Small intestine (tissue), 7 donors: Measurements from ENCODE around the gene COL25A1. TPM values are rescaled to one million over a fixed set of nuclear protein-coding genes. Genes with fewer than 3 reads are reported as not detected.

ENCODE experiments used
- DNase-seq, 2 donors: peaks; one replicate each; pipeline versions ENCODE4 v3.0.0 to v3.0.0-alpha.2; 2013
- FAIRE-seq: peaks from 2 replicates; lab custom pipeline; 2012; peaks lifted over from hg19 to GRCh38; lab: Jason Lieb, UNC
- H3K27ac ChIP-seq, 3 donors: one replicate each; pipeline ENCODE4 v1.5.1; 2013; ENCODE audit warnings: low read length in 2 of 3, mild to moderate bottlenecking in 2 of 3, control low read depth in 1 of 3, inconsistent platforms in 1 of 3, low read depth in 1 of 3, moderate library complexity in 1 of 3
- H3K27me3 ChIP-seq, 3 donors: one replicate each; pipeline ENCODE4 v1.6.1; 2013; ENCODE audit warnings: low read length in 3 of 3, inconsistent platforms in 1 of 3; ENCODE audit not compliant: control insufficient read depth in 3 of 3, insufficient read depth in 3 of 3
- H3K36me3 ChIP-seq, 3 donors: one replicate each; pipeline ENCODE4 v1.6.1; 2013; ENCODE audit warnings: low read length in 3 of 3, inconsistent platforms in 1 of 3, low read depth in 1 of 3, mild to moderate bottlenecking in 1 of 3, moderate library complexity in 1 of 3; ENCODE audit not compliant: control insufficient read depth in 3 of 3, insufficient read depth in 2 of 3
- H3K4me1 ChIP-seq, 3 donors: one replicate each; pipeline ENCODE4 v1.6.1; 2013; ENCODE audit warnings: low read length in 2 of 3, inconsistent platforms in 1 of 3, low read depth in 1 of 3, mild to moderate bottlenecking in 1 of 3, moderate library complexity in 1 of 3; ENCODE audit not compliant: control insufficient read depth in 3 of 3, insufficient read depth in 2 of 3
- H3K4me3 ChIP-seq, 3 donors: one replicate each; pipeline ENCODE4 v1.5.1; 2013; ENCODE audit warnings: low read length in 3 of 3, control low read depth in 1 of 3, inconsistent platforms in 1 of 3, low read depth in 1 of 3, mild to moderate bottlenecking in 1 of 3, moderate library complexity in 1 of 3
- H3K9me3 ChIP-seq, 2 donors: one replicate each; pipeline ENCODE4 v1.6.1; 2013; ENCODE audit warnings: low read depth in 1 of 2, low read length in 1 of 2; ENCODE audit not compliant: control insufficient read depth in 2 of 2, insufficient read depth in 1 of 2
- WGBS, 3 donors: extraction: QIAGEN DNeasy Blood & Tissue Kit; methylation state at CpG; one replicate each; pipeline ENCODE4 v1.1.7; 2013; 5-methylcytosine and 5-hydroxymethylcytosine counted together
- polyA plus RNA-seq, 4 donors: library from polyadenylated mRNA; stranded (reverse) in 3 of 4; unstranded in 1 of 4; fragments of 200-250 nt in 3 of 4; fragments of 120-200 nt in 1 of 4; gene quantifications; one replicate each; pipeline versions ENCODE4 v1.2.1 to v1.2.3, GENCODE V29; 2013
- donor health status: healthy with polysubstance abuse.
- donor health status: control.
- donor health status: control.
- donor health status: Bipolar disorder and iron deficiency.
- donor health status: healthy.

COL25A1 gene
- polyA plus RNA-seq, 4 donors = 0.24 to 6.2 (median 2.5) TPM

DNA sequence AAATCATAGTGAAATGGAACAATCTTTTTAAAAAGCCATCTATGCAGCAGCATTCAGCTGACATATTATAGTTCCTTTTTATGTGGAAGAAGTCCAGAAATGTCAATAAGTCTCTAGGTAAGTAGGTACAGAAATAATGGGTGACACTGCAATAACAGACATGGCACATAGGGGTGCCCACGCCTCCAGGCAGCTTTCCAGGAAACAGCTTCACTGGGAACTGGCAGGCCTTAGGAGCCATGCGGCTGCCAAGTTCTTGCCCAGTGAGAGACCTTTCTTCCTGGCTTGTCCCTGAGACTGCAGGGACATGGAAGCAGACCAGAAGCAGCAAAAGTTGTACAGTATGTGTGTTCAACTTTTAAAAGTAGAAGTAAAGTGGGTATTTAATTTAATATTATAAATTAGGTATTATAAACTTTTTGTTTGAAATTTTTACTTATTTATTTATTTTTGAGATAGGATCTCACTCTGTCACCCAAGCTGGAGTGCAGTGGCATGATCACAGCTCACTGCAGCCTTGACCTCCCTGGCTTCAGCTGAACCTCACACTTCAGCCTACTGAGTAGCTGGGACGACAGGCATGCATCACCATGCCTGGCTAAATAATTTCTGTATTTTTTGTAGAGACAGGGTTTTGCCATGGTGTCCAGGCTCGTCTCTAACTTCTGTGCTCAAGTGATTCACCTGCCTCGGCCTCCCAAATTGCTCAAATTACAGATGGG lies 527.5 kb downstream of the COL25A1 start:
- Histone ChIP-seq H3K27me3 (no peaks in the 10 kb centered on the region), H3K4me3 (no peak overlapping the region), H3K9me3 (no peaks in the 10 kb centered on the region), H3K4me1 (no peaks in the 10 kb centered on the region), H3K27ac (no peak overlapping the region), H3K36me3 (no peaks in the 10 kb centered on the region)
- FAIRE-seq (no peak), DNase-seq (peak in 1 of 2 donors; percentile 31)
- WGBS, 3 donors = 53 to 69% (median 57%) methylated on average over 5 of the region's 5 CpGs

DNA sequence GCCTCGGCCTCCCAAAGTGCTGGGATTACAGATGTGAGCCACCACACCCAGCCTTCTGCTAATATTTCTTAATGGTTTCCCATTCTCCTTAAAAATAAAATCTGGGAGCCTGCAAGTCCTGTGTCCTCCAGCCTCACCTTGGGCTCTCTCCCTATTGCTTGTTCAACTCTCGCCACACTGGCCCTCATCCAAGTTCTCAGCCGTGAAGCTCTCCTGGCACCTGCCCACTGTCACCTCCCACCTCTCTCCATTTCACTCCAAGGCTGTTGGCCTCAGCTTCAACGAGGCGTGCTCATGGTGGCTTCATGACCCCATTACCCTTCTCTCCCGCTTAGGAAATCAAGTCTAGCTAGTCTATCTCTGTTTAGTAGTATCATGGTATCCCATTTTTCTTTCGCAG lies 530.1 kb downstream of the COL25A1 start:
- no peak overlapping the region for H3K27ac ChIP-seq
- no peaks in the 10 kb centered on the region for H3K36me3 ChIP-seq
- DNase-seq (no peak), FAIRE-seq (no peak)
- 68 to 85% (median 78%) methylated on average over 7 of the region's 7 CpGs for WGBS, 3 donors
- no peaks in the 10 kb centered on the region for H3K4me1 ChIP-seq
- no peak overlapping the region for H3K4me3 ChIP-seq
- peaks cover 0 to 1% (median 0%) of the 10 kb centered on the region in 3 donors for H3K27me3 ChIP-seq
- no peaks in the 10 kb centered on the region for H3K9me3 ChIP-seq

DNA sequence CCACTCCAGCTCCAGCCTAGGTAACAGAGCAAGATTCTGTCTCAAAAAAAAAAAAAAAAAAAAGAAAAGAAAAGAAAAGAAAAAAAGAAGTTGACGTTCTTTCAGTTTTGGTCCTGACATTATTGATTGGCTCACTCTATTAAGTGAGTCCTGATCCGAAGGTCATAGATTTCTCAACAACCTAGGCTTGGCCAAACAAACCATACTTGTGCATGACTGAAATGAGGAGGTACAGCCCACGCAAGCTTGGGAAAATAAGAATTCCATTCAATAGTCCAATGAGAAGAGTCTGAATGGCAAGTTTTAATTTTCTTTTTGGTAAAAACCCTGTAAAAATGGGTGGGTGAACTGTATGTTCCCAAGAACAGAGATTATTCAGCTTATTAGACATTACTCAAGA lies 536.4 kb downstream of the COL25A1 start:
- WGBS, 3 donors = 42 to 63% (median 45%) methylated on average over 3 of the region's 3 CpGs
- Histone ChIP-seq H3K27me3 (peaks cover 0 to 25% (median 17%) of the 10 kb centered on the region in 3 donors), H3K4me3 (no peak overlapping the region), H3K4me1 (no peaks in the 10 kb centered on the region), H3K36me3 (no peaks in the 10 kb centered on the region), H3K27ac (no peak overlapping the region), H3K9me3 (peaks cover 0 to 8% of the 10 kb centered on the region in 2 donors)
- DNase-seq (no peak), FAIRE-seq (no peak)

DNA sequence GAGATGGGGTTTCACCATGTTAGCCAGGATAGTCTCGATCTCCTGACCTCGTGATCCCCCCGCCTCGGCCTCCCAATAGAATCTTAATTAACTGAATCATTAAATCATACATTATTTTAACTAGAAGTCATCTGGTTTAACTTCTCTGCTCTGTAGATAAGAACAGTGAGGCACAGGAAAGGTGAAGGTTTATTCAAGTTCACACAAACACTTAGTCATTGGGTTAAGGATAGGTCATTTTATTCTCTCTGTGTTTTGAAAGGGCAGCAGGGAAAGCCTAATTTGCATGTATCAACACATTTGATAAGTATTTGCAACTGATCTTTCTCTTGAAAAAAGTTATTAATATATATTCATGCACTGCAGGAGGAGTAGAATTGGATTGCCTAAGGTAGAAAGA lies 538.5 kb downstream of the COL25A1 start:
- Histone ChIP-seq H3K27ac (no peak overlapping the region), H3K9me3 (peaks cover 0 to 8% of the 10 kb centered on the region in 2 donors), H3K36me3 (no peaks in the 10 kb centered on the region), H3K4me3 (no peak overlapping the region), H3K4me1 (no peaks in the 10 kb centered on the region), H3K27me3 (peaks cover 0 to 28% (median 23%) of the 10 kb centered on the region in 3 donors)
- 91 to 96% (median 92%) methylated on average over 4 of the region's 4 CpGs for WGBS, 3 donors
- DNase-seq = no peak
- no peak for FAIRE-seq

- WGBS, 3 donors = 6 to 26% (median 25%) methylated on average over 11 of the region's 11 CpGs
- Histone ChIP-seq H3K4me3 (peak overlapping the region; percentile 12 to 43 (median 41)), H3K4me1 (no peaks in the 10 kb centered on the region), H3K27me3 (peaks cover 0 to 28% (median 23%) of the 10 kb centered on the region in 3 donors), H3K36me3 (no peaks in the 10 kb centered on the region), H3K9me3 (peaks cover 0 to 8% of the 10 kb centered on the region in 2 donors), H3K27ac (no peak overlapping the region)
- DNase-seq (no peak), FAIRE-seq (no peak)
Observed at GRCh38 chr4:108763226-108763593, 539.2 kb downstream of the COL25A1 start.

DNA sequence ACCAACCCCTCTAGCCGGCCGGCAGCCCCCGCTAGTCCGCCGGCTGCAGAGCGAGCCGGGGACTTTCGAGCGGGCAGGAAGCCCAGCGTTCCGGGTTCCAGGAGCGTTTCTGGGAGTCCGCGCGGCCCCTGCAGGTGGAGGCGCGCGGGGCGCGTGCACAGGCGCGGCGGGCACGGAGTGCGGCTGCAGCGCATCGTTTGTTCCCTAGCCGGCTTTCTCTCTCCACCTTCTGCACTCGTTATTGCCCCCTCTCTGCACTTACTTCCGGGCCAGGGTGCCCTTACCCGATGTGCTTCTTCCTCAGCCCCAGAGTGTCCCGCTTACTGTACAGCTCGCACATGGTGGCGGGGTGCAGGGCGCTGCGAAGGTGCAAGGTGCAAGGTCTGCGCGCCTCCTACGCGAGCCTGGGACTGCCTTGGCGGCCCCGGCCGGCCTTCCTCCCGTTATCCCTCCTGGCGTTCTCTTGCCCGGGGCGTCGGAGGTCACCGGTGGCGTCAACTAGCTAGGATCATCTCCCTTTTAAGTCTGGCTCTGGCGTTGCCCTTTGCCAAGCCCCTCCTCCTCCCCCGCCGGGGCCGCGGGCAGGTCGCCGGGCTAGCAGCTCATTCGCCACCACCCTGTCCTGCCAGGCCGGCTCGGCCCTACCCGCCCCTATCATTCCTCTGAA lies 539.8 kb downstream of the COL25A1 start, which contains the start of gene ETNPPL:
Gene ETNPPL (minus strand): TSS at position 495 of the 667 bp plus-strand sequence. CDS start 155 bp downstream, at position 340.
- no peaks in the 10 kb centered on the region for H3K36me3 ChIP-seq
- 1 to 3% (median 1%) methylated on average over 59 to 61 of the region's 61 CpGs for WGBS, 3 donors
- peak; percentile 59 to 60 for DNase-seq
- H3K27me3 ChIP-seq = peaks cover 0 to 28% (median 23%) of the 10 kb centered on the region in 3 donors
- no peak within 1 kb of the TSS for H3K27ac ChIP-seq
- H3K4me1 ChIP-seq = no peaks in the 10 kb centered on the region
- FAIRE-seq = no peak
- H3K9me3 ChIP-seq = peaks cover 0 to 8% of the 10 kb centered on the region in 2 donors
- peak within 1 kb of the TSS; percentile 12 to 43 (median 41) for H3K4me3 ChIP-seq

Other genes with a start within 250 kb of the COL25A1 start
- 10 to 100 TPM in 3 of 4 donors, 1 to 10 TPM in 1; 9.5 to 28.7 (median 10.6) TPM for gene SEC24B, start 131.2 kb upstream of the COL25A1 start, polyA plus RNA-seq